B cell (primary cell): ENCODE data around the gene GNLY. TPM values are rescaled to one million over a fixed set of nuclear protein-coding genes. Genes with fewer than 3 reads are reported as not detected.

Experiments used
- ATAC-seq: fragments of 200-7000 bp; cut with Tn5 transposase; one replicate; pipeline ENCODE4 v1.10.0; 2021; ENCODE audit warnings: low read depth, mild to moderate bottlenecking, moderate number of reproducible peaks, moderate library complexity
- CTCF ChIA-PET: fragments of 350-600 bp; sonication (Branson Sonifier 250); formaldehyde crosslinking; loops from one replicate; lab custom pipeline; 2021; ENCODE audit warnings: antibody characterized with exemption, inconsistent platforms; lab: Charles Lee
- POLR2A ChIA-PET: fragments of 350-600 bp; sonication (Branson Sonifier 250); formaldehyde crosslinking; loops from one replicate; lab custom pipeline; 2021; ENCODE audit warnings: antibody characterized with exemption; lab: Charles Lee
- DNase-seq: peaks from one replicate; pipeline ENCODE4 v3.0.0; 2013
- H2AFZ ChIP-seq: 2 replicates; pipeline ENCODE4 v1.6.1; 2012; ENCODE audit warnings: mild to moderate bottlenecking, low read depth, low read length; ENCODE audit not compliant: insufficient read depth, poor library complexity, severe bottlenecking
- H3K27ac ChIP-seq, 2 donors: 1 replicate in 1 of 2; 2 replicates in 1 of 2; pipeline ENCODE4 v1.5.1; 2012 to 2013; ENCODE audit warnings: low read length in 2 of 2, mild to moderate bottlenecking in 2 of 2, moderate library complexity in 1 of 2
- H3K27me3 ChIP-seq, 4 experiments: fragments of 200-600 bp in 1 of 4; sonication (generic) in 1 of 4; replicated peaks in 1 of 4; 1 replicate in 2 of 4; 2 replicates in 2 of 4; pipeline versions ENCODE4 v1.6.1 to v1.7.0; 2013 to 2016; ENCODE audit warnings: low read length in 3 of 4, mild to moderate bottlenecking in 2 of 4, mixed read lengths in 1 of 4, moderate library complexity in 1 of 4; ENCODE audit not compliant: insufficient read depth in 4 of 4, control insufficient read depth in 3 of 4; ENCODE audit errors: control extremely low read depth in 1 of 4
- H3K36me3 ChIP-seq, 2 experiments: replicated peaks in 1 of 2; 1 replicate in 1 of 2; 2 replicates in 1 of 2; pipeline versions ENCODE4 v1.6.1 to v1.7.1; 2013; ENCODE audit warnings: low read length in 1 of 2; ENCODE audit not compliant: insufficient read depth in 2 of 2, control insufficient read depth in 1 of 2; ENCODE audit errors: control extremely low read depth in 1 of 2, extremely low read depth in 1 of 2
- H3K4me1 ChIP-seq, 2 donors: fragments of 200-600 bp in 1 of 2; sonication (generic) in 1 of 2; 1 replicate in 1 of 2; 2 replicates in 1 of 2; pipeline versions ENCODE4 v1.5.1 to v1.6.1; 2013 to 2017; ENCODE audit warnings: low read length in 2 of 2; ENCODE audit not compliant: control insufficient read depth in 2 of 2, insufficient read depth in 2 of 2
- H3K4me2 ChIP-seq: replicated peaks from 2 replicates; pipeline ENCODE3; 2012; ENCODE audit warnings: mild to moderate bottlenecking, low read depth, low read length; ENCODE audit not compliant: poor library complexity, severe bottlenecking
- H3K4me3 ChIP-seq, 5 experiments: fragments of 200-600 bp in 1 of 5; sonication (generic) in 1 of 5; 1 replicate in 3 of 5; 2 replicates in 2 of 5; pipeline versions ENCODE4 v1.5.1 to v1.7.0; 2011 to 2016; ENCODE audit warnings: low read length in 4 of 5, mild to moderate bottlenecking in 4 of 5, low read depth in 2 of 5, control low read depth in 1 of 5, moderate library complexity in 1 of 5; ENCODE audit not compliant: insufficient read depth in 1 of 5; ENCODE audit errors: control extremely low read depth in 1 of 5, extremely low read depth in 1 of 5
- H3K79me2 ChIP-seq: fragments of 200-600 bp; sonication (generic); one replicate; pipeline ENCODE4 v1.6.0; 2016; ENCODE audit warnings: low read length; ENCODE audit not compliant: control insufficient read depth, insufficient read depth
- H3K9ac ChIP-seq: fragments of 200-600 bp; sonication (generic); 2 replicates; pipeline ENCODE4 v1.6.1; 2017; ENCODE audit warnings: mild to moderate bottlenecking, low read length, moderate library complexity
- H3K9me3 ChIP-seq, 3 donors: one replicate each; pipeline versions ENCODE4 v1.6.1 to v1.7.1; 2013; ENCODE audit warnings: low read length in 2 of 3; ENCODE audit not compliant: control insufficient read depth in 2 of 3, insufficient read depth in 1 of 3; ENCODE audit errors: control extremely low read depth in 1 of 3
- H4K20me1 ChIP-seq: 2 replicates; pipeline ENCODE4 v1.6.0; 2012; ENCODE audit warnings: mild to moderate bottlenecking, low read length; ENCODE audit not compliant: insufficient read depth, control insufficient read depth, poor library complexity, severe bottlenecking
- H3K27ac Mint-ChIP-seq: one replicate; pipeline ENCODE4 v1.8.0; 2021; ENCODE audit warnings: mixed read lengths
- H3K27me3 Mint-ChIP-seq: one replicate; pipeline ENCODE4 v1.8.0; 2021; ENCODE audit warnings: mixed read lengths
- H3K4me1 Mint-ChIP-seq: one replicate; pipeline ENCODE4 v1.8.0; 2021; ENCODE audit warnings: mixed read lengths
- H3K4me3 Mint-ChIP-seq: one replicate; pipeline ENCODE4 v1.8.0; 2021; ENCODE audit warnings: mixed read lengths
- H3K9me3 Mint-ChIP-seq: one replicate; pipeline ENCODE4 v1.8.0; 2022; ENCODE audit warnings: mixed read lengths; ENCODE audit not compliant: insufficient read depth
- CTCF ChIP-seq: fragments of 200-600 bp; IDR thresholded peaks from one replicate; pipeline ENCODE4 v1.8.0; 2022; ENCODE audit warnings: antibody characterized with exemption, mild to moderate bottlenecking
- EZH2 ChIP-seq: IDR thresholded peaks from 2 replicates; pipeline ENCODE4 v1.6.1; 2012; ENCODE audit warnings: borderline replicate concordance, low read depth, mild to moderate bottlenecking, moderate library complexity, low read length; ENCODE audit not compliant: insufficient read depth, poor library complexity, severe bottlenecking
- WGBS: methylation state at CpG from one replicate; pipeline ENCODE4 v1.1.5; 2013; ENCODE audit warnings: missing lambda C conversion rate; ENCODE audit not compliant: insufficient coverage; 5-methylcytosine and 5-hydroxymethylcytosine counted together
- intact Hi-C: fragments of 100-400 bp; cut with micrococcal nuclease; formaldehyde crosslinking; loops from one replicate; pipeline ENCODE4 v1.10.0; 2022
- polyA plus RNA-seq: library from polyadenylated mRNA; depleted of rRNA; stranded (reverse); fragments of >200 nt; gene quantifications from 2 replicates; pipeline ENCODE4 v1.2.3, GENCODE V29; 2012
- total RNA-seq, 2 donors: library from RNA; stranded (reverse); fragments of 120-200 nt in 1 of 2; gene quantifications; 1 replicate in 1 of 2; 2 replicates in 1 of 2; pipeline versions ENCODE4 v1.2.3 to v1.2.4, GENCODE V29; 2013 to 2022

The GNLY gene
- total and polyA plus RNA-seq, 2 donors (not counting 1 experiment from before 2014, with no cell fraction given), result 3.9 to 4.2 TPM

GRCh38 chr2:85709401-85709811, 15.2 kb downstream of the GNLY start:
- Histone ChIP-seq H3K27ac (no peak overlapping the region), H3K27me3 (peaks cover 0 to 15% (median 2%) of the 10 kb centered on the region in 4 experiments), H2AFZ (no peak overlapping the region), H3K4me2 (no peak overlapping the region), H3K36me3 (no peaks in the 10 kb centered on the region), H3K9ac (no peak overlapping the region), H3K79me2 (no peaks in the 10 kb centered on the region), H3K4me1 (peaks cover 30% of the 10 kb centered on the region in 2 donors), H4K20me1 (no peaks in the 10 kb centered on the region), H3K4me3 (no peak overlapping the region), H3K9me3 (no peaks in the 10 kb centered on the region)
- DNase-seq, result no peak
- H3K4me3 Mint-ChIP-seq, result no peak overlapping the region
- H3K27me3 Mint-ChIP-seq, result peaks cover 31% of the 10 kb centered on the region
- POLR2A ChIA-PET, result no interaction called here
- WGBS, result 45% methylated on average over 3 of the region's 4 CpGs
- peaks cover 29% of the 10 kb centered on the region for H3K4me1 Mint-ChIP-seq
- no peak for ATAC-seq
- TF ChIP-seq EZH2, result no peak
- TF ChIP-seq CTCF, result no peak
- CTCF ChIA-PET, result interaction anchor here (0.6 to 8.8 kb wide), 11 partner anchors 8 to 289 kb away, joined by 3 to 134 read pairs (median 3); partner anchors contain the start of gene GNLY
- intact Hi-C loops, result loop anchor here (10.0 kb wide), 1 partner anchor 175 kb away; the partner anchor contains the start of gene MAT2A
- no peak overlapping the region for H3K27ac Mint-ChIP-seq
- no peaks in the 10 kb centered on the region for H3K9me3 Mint-ChIP-seq

DNA sequence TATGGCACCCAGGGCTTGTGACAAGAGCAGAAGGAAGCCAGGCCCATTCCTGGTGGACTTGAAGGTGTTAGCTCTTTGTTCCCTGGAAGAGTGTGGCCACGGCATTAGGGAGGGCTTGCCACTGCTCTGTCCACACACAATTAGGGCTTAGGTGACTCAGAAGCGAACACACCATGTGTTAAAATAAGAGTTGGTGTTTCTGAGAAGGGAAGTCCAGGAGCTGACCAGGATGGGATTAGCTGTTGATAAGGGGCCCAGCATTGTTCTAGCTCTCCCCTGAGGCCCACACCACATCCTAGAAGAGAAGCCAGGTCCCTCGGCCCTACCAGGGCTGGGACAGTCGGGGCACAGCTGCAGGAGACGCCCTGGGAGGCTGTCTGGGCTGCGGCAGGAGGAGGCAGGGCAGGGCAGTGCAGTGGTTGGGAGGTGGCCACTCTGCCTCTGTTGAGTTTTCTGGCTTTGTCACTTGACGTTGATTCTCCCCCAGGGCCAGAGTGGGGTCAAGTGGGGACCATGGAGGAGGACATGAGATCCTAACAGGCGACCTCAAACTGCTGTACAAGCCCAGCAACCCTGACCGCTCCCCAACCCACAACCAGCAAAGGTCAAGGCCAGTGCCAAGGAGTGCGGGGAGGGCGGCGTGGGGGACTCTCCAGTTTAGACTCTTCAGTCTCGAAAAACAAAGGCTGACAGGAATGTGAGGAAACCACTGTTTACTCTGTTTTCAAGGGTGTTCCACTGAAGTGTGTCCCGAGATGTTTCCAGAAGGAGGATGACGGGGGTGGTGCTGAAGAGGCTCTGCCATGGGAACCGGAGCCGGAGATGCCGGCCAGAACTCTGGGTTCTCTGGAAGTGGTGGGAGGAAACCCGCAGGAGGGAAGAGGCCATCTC, 16.8 kb downstream of the GNLY start:
- no peak overlapping the region for H3K27ac ChIP-seq
- no peak overlapping the region for H3K4me2 ChIP-seq
- no peak overlapping the region for H2AFZ ChIP-seq
- peaks cover 16% of the 10 kb centered on the region in 2 donors for H3K4me1 ChIP-seq
- H3K36me3 ChIP-seq, result no peaks in the 10 kb centered on the region
- no peak overlapping the region for H3K9ac ChIP-seq
- Mint-ChIP-seq H3K9me3 (no peaks in the 10 kb centered on the region), H3K27ac (no peak overlapping the region), H3K4me3 (no peak overlapping the region), H3K27me3 (peaks cover 37% of the 10 kb centered on the region), H3K4me1 (peaks cover 14% of the 10 kb centered on the region)
- H4K20me1 ChIP-seq, result no peaks in the 10 kb centered on the region
- no peak for TF ChIP-seq EZH2
- no peak for TF ChIP-seq CTCF
- WGBS, result 91% methylated on average over 17 of the region's 19 CpGs
- peaks cover 0 to 15% (median 2%) of the 10 kb centered on the region in 4 experiments for H3K27me3 ChIP-seq
- POLR2A ChIA-PET, result no interaction called here
- H3K9me3 ChIP-seq, result no peaks in the 10 kb centered on the region
- intact Hi-C loops, result no loop called here
- no peak overlapping the region for H3K4me3 ChIP-seq
- CTCF ChIA-PET, result interaction anchor here (0.5 to 8.8 kb wide), 5 partner anchors 15 to 444 kb away, joined by 4 to 134 read pairs (median 5); no protein-coding TSS in a partner anchor
- H3K79me2 ChIP-seq, result no peaks in the 10 kb centered on the region
- no peak for ATAC-seq
- DNase-seq, result no peak
